ENCODE data around the gene ADM2. TPM values are rescaled to one million over a fixed set of nuclear protein-coding genes. Genes with fewer than 3 reads are reported as not detected.

ADM2 gene
- total RNA-seq, 3 donors from 2014 or later (not counting 1 experiment from before 2014, with no cell fraction given), result 0.26 to 2.5 (median 1.5) TPM

- Histone ChIP-seq H3K36me3 (ENCODE audit: control insufficient read depth, insufficient read depth, low read length) (peaks cover 54% of the 10 kb centered on the region), H3K4me3 (ENCODE audit: low read length) (no peak overlapping the region), H3K27ac (ENCODE audit: low read length) (peak overlapping the region; percentile 57), H3K27me3 (ENCODE audit: control insufficient read depth, insufficient read depth, low read length) (no peaks in the 10 kb centered on the region), H3K4me1 (ENCODE audit: control insufficient read depth, insufficient read depth, low read length) (peaks cover 51% of the 10 kb centered on the region), H3K9me3 (ENCODE audit: control insufficient read depth, insufficient read depth, low read length) (no peaks in the 10 kb centered on the region)
- H3K4me3 Mint-ChIP-seq, result no peak overlapping the region
- no peaks in the 10 kb centered on the region for H3K36me3 Mint-ChIP-seq
- peak in 1 of 2 donors; percentile 40 for DNase-seq
- intact Hi-C loops (cut with micrococcal nuclease), result no loop called here
- H3K27ac Mint-ChIP-seq, result peak overlapping the region; percentile 73 to 90
- no peak for ATAC-seq
- no peaks in the 10 kb centered on the region for H3K9me3 Mint-ChIP-seq
- H3K27me3 Mint-ChIP-seq (ENCODE audit: low read depth in 2 of 2), result no peaks in the 10 kb centered on the region
- WGBS (ENCODE audit: insufficient coverage), result 61% methylated on average over 14 of the region's 15 CpGs
- TF ChIP-seq CTCF (IDR thresholded peaks at IDR 0.05), result no peak
- H3K4me1 Mint-ChIP-seq, result peaks cover 24 to 41% of the 10 kb centered on the region in 2 donors
Measured at GRCh38 chr22:50443197-50443596, 38.1 kb upstream of the ADM2 start.

- Histone ChIP-seq H3K4me3 (ENCODE audit: low read length) (no peak overlapping the region), H3K27me3 (ENCODE audit: control insufficient read depth, insufficient read depth, low read length) (no peaks in the 10 kb centered on the region), H3K36me3 (ENCODE audit: control insufficient read depth, insufficient read depth, low read length) (peaks cover 54% of the 10 kb centered on the region), H3K27ac (ENCODE audit: low read length) (peak overlapping the region; percentile 57), H3K9me3 (ENCODE audit: control insufficient read depth, insufficient read depth, low read length) (no peaks in the 10 kb centered on the region), H3K4me1 (ENCODE audit: control insufficient read depth, insufficient read depth, low read length) (peaks cover 59% of the 10 kb centered on the region)
- Mint-ChIP-seq H3K27me3 (ENCODE audit: low read depth in 2 of 2) (no peaks in the 10 kb centered on the region), H3K4me1 (peaks cover 32 to 48% of the 10 kb centered on the region in 2 donors), H3K36me3 (no peaks in the 10 kb centered on the region), H3K27ac (peak overlapping the region; percentile 85 to 90), H3K9me3 (no peaks in the 10 kb centered on the region), H3K4me3 (no peak overlapping the region)
- WGBS (ENCODE audit: insufficient coverage), result 78% methylated on average over 27 of the region's 28 CpGs
- DNase-seq (no peak), ATAC-seq (peak in 1 of 3 donors; percentile 2)
- no peak for TF ChIP-seq CTCF (IDR thresholded peaks at IDR 0.05)
- intact Hi-C loops (cut with micrococcal nuclease), result no loop called here
Measured at GRCh38 chr22:50443801-50444625, 37.3 kb upstream of the ADM2 start.

- Histone ChIP-seq H3K36me3 (ENCODE audit: control insufficient read depth, insufficient read depth, low read length) (peaks cover 49% of the 10 kb centered on the region), H3K27me3 (ENCODE audit: control insufficient read depth, insufficient read depth, low read length) (no peaks in the 10 kb centered on the region), H3K9me3 (ENCODE audit: control insufficient read depth, insufficient read depth, low read length) (no peaks in the 10 kb centered on the region), H3K4me3 (ENCODE audit: low read length) (no peak overlapping the region), H3K4me1 (ENCODE audit: control insufficient read depth, insufficient read depth, low read length) (peaks cover 63% of the 10 kb centered on the region), H3K27ac (ENCODE audit: low read length) (peak overlapping the region; percentile 91)
- Mint-ChIP-seq H3K36me3 (peaks cover 5% of the 10 kb centered on the region), H3K27ac (peak overlapping the region; percentile 85 to 90), H3K4me3 (peak overlapping the region; percentile 71), H3K4me1 (peaks cover 38 to 50% of the 10 kb centered on the region in 2 donors), H3K27me3 (ENCODE audit: low read depth in 2 of 2) (no peaks in the 10 kb centered on the region), H3K9me3 (no peaks in the 10 kb centered on the region)
- no peak for TF ChIP-seq CTCF (IDR thresholded peaks at IDR 0.05)
- WGBS (ENCODE audit: insufficient coverage), result 67% methylated on average over 5 of the region's 5 CpGs
- ATAC-seq, result peak in 2 of 3 donors; percentile 3 to 4
- intact Hi-C loops (cut with micrococcal nuclease), result no loop called here
- DNase-seq, result no peak
Measured at GRCh38 chr22:50444663-50445062, 36.7 kb upstream of the ADM2 start.
